ENCODE results near the gene TBXAS1. TPM values are rescaled to one million over a fixed set of nuclear protein-coding genes. Genes with fewer than 3 reads are reported as not detected.

Gene TBXAS1
- total RNA-seq, 2 experiments from 2014 or later: 5.5 to 6.0 TPM

DNA sequence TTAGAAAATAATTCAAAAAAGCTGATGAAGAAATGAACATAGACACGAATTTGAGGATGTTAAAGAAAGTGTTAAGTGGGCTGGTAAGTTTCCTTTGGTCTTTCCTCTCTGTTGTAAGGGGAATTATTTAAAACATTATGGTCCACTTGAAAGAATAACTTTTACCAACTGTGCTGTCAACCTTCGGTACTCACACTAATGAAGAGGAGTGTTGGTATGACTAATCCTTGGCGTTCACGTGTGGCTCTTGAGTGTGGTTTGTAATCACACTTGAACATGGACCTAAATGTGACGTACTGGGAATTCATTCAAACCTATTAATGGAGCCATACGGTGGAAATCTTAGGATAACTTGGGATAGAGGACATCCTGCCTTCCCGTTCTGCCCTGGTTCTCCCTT, 41.3 kb downstream of the TBXAS1 start:
- intact Hi-C loops (cut with DNase I, micrococcal nuclease): no loop called here
- H3K36me3 Mint-ChIP-seq (ENCODE audit: low read depth): no peaks in the 10 kb centered on the region
- H3K4me1 Mint-ChIP-seq (ENCODE audit: low read depth): no peaks in the 10 kb centered on the region
- TF ChIP-seq, protein P1, sequence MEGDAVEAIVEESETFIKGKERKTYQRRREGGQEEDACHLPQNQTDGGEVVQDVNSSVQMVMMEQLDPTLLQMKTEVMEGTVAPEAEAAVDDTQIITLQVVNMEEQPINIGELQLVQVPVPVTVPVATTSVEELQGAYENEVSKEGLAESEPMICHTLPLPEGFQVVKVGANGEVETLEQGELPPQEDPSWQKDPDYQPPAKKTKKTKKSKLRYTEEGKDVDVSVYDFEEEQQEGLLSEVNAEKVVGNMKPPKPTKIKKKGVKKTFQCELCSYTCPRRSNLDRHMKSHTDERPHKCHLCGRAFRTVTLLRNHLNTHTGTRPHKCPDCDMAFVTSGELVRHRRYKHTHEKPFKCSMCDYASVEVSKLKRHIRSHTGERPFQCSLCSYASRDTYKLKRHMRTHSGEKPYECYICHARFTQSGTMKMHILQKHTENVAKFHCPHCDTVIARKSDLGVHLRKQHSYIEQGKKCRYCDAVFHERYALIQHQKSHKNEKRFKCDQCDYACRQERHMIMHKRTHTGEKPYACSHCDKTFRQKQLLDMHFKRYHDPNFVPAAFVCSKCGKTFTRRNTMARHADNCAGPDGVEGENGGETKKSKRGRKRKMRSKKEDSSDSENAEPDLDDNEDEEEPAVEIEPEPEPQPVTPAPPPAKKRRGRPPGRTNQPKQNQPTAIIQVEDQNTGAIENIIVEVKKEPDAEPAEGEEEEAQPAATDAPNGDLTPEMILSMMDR (IDR thresholded peaks at IDR 0.05): no peak
- H3K27me3 Mint-ChIP-seq: no peaks in the 10 kb centered on the region
- Histone ChIP-seq H3K4me1 (ENCODE audit: insufficient read depth, low read length) (no peaks in the 10 kb centered on the region), H3K27ac (ENCODE audit: low read depth in 1 of 2, low read length in 2 of 2) (no peak overlapping the region), H3K36me3 (ENCODE audit: insufficient read depth, low read length) (peaks cover 2% of the 10 kb centered on the region), H3K9me3 (ENCODE audit: control insufficient read depth in 1 of 2, insufficient read depth in 1 of 2, low read length in 2 of 2) (no peaks in the 10 kb centered on the region), H3K4me3 (ENCODE audit: low read length) (no peak overlapping the region), H3K27me3 (ENCODE audit: control insufficient read depth in 1 of 2, insufficient read depth in 2 of 2, low read length in 2 of 2) (no peaks in the 10 kb centered on the region)
- ATAC-seq (ENCODE audit: poor library complexity) (no peak), DNase-seq (no peak)
- CTCF ChIA-PET: no interaction called here
- H3K9me3 Mint-ChIP-seq: no peaks in the 10 kb centered on the region
- H3K27ac Mint-ChIP-seq: no peak overlapping the region
- POLR2A ChIA-PET: no interaction called here
- H3K4me3 Mint-ChIP-seq: no peak overlapping the region

DNA sequence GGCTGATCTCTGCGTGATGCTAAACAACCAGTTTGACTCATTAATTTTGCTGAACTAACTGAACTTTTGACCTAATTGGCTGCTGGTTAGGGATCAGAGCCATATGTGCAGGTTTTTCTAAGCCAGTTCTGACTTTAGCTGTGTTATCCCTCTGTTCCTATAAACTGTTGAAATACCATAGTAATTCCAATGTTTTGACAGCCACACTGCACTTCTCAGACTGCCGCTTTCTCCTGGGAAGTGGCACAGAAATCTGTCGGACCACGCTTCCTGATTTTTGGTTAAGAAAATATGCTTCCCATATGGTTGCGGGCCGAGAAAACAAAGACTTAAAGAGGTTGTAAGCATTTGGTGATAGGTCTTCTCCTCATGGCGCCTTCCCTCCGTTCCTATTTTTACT, 42.3 kb downstream of the TBXAS1 start:
- Mint-ChIP-seq H3K9me3 (no peaks in the 10 kb centered on the region), H3K36me3 (ENCODE audit: low read depth) (no peaks in the 10 kb centered on the region), H3K4me3 (no peak overlapping the region), H3K27me3 (no peaks in the 10 kb centered on the region), H3K4me1 (ENCODE audit: low read depth) (no peaks in the 10 kb centered on the region), H3K27ac (no peak overlapping the region)
- Histone ChIP-seq H3K4me3 (ENCODE audit: low read length) (no peak overlapping the region), H3K9me3 (ENCODE audit: control insufficient read depth in 1 of 2, insufficient read depth in 1 of 2, low read length in 2 of 2) (no peaks in the 10 kb centered on the region), H3K27me3 (ENCODE audit: control insufficient read depth in 1 of 2, insufficient read depth in 2 of 2, low read length in 2 of 2) (no peaks in the 10 kb centered on the region), H3K4me1 (ENCODE audit: insufficient read depth, low read length) (no peaks in the 10 kb centered on the region), H3K27ac (ENCODE audit: low read depth in 1 of 2, low read length in 2 of 2) (no peak overlapping the region), H3K36me3 (ENCODE audit: insufficient read depth, low read length) (peaks cover 2% of the 10 kb centered on the region)
- no peak for DNase-seq
- TF ChIP-seq, protein P1 (IDR thresholded peaks at IDR 0.05): no peak
- ChIA-PET CTCF (no interaction called here), POLR2A (no interaction called here)
- ATAC-seq (ENCODE audit: poor library complexity): no peak
- intact Hi-C loops (cut with DNase I, micrococcal nuclease): no loop called here

DNA sequence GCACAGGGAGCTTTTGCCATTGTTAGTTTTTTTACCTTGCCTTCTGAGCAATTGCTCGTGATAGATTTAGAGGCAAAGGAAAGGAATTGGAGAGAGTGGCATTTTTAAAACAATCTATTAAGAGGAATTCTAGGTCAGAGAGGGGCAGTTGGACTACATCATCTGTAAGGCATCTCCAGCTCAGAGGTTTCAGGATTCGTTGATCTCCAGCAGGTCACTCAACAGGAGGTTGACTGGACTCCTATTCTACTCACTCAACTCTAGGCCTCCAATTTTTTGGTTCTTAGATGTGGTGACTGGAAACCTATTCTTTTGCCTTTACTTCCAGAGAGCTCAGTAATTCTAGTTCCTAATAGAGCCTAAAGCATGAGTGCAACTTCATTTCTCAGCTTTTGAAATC, 42.8 kb downstream of the TBXAS1 start:
- intact Hi-C loops (cut with DNase I, micrococcal nuclease): no loop called here
- Mint-ChIP-seq H3K36me3 (ENCODE audit: low read depth) (no peaks in the 10 kb centered on the region), H3K9me3 (no peaks in the 10 kb centered on the region), H3K4me3 (no peak overlapping the region), H3K27me3 (no peaks in the 10 kb centered on the region), H3K27ac (no peak overlapping the region), H3K4me1 (ENCODE audit: low read depth) (no peaks in the 10 kb centered on the region)
- CTCF ChIA-PET: no interaction called here
- TF ChIP-seq, protein P1 (IDR thresholded peaks at IDR 0.05): no peak
- no peak for ATAC-seq (ENCODE audit: poor library complexity)
- no peak overlapping the region for H3K27ac ChIP-seq (ENCODE audit: low read depth in 1 of 2, low read length in 2 of 2)
- POLR2A ChIA-PET: no interaction called here
- DNase-seq: no peak
- no peaks in the 10 kb centered on the region for H3K4me1 ChIP-seq (ENCODE audit: insufficient read depth, low read length)
- peaks cover 2% of the 10 kb centered on the region for H3K36me3 ChIP-seq (ENCODE audit: insufficient read depth, low read length)
- no peak overlapping the region for H3K4me3 ChIP-seq (ENCODE audit: low read length)
- no peaks in the 10 kb centered on the region for H3K27me3 ChIP-seq (ENCODE audit: control insufficient read depth in 1 of 2, insufficient read depth in 2 of 2, low read length in 2 of 2)
- H3K9me3 ChIP-seq (ENCODE audit: control insufficient read depth in 1 of 2, insufficient read depth in 1 of 2, low read length in 2 of 2): no peaks in the 10 kb centered on the region
